BE2C (cell line): ENCODE results near the gene COLQ.
"Not testable (repeated sequence)": the region's sequence is repeated elsewhere in the genome, so short reads cannot be mapped to it uniquely, and the experiment has no call there.

Experiments
- DNase-seq: peaks from one replicate; pipeline ENCODE4 v3.0.0-alpha.2; 2020
- H3K27me3 ChIP-seq: fragments of 250-450 bp; sonication (Bioruptor Pico); 2 replicates; pipeline ENCODE4 v1.5.1; 2020; ENCODE audit warnings: mild to moderate bottlenecking
- H3K36me3 ChIP-seq: fragments of 250-450 bp; sonication (Bioruptor Pico); 2 replicates; pipeline ENCODE4 v1.5.1; 2020; ENCODE audit warnings: mild to moderate bottlenecking
- H3K4me1 ChIP-seq: fragments of 250-450 bp; sonication (Bioruptor Pico); 2 replicates; pipeline ENCODE4 v1.5.1; 2020
- H3K4me3 ChIP-seq: 2 replicates; pipeline ENCODE4 v1.5.1; 2011; ENCODE audit warnings: low read depth, low read length
- H3K9me3 ChIP-seq: fragments of 250-450 bp; sonication (Bioruptor Pico); 2 replicates; pipeline ENCODE4 v1.5.1; 2020
- TF ChIP-seq, protein P1 (sequence below): IDR thresholded peaks from 2 replicates; pipeline ENCODE4 v1.5.1; 2012; ENCODE audit warnings: mild to moderate bottlenecking, low read depth, low read length

The COLQ gene

DNA sequence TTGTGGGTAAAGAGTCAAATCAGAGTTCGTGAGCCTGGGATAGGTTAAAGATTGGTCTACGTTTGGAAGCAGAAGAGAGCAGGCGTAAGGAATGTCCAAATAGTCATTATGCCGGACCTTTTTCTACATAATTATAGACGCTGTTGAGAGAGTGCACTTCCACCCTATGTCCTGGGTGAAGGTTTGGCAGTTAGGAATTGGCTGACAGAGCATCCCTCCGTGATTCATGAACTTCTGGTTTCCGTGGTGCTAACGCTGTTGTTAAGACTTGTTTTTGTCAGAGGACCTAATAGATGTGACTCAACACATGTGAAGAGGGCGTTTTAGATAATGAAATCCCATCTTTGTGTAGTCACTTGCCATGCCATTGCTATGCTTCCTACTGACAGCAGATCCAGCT lies 93.0 kb downstream of the COLQ start:
- no peak for DNase-seq
- H3K4me1 ChIP-seq, result no peaks in the 10 kb centered on the region
- H3K4me3 ChIP-seq, result peak overlapping the region; percentile 87
- TF ChIP-seq, protein P1, sequence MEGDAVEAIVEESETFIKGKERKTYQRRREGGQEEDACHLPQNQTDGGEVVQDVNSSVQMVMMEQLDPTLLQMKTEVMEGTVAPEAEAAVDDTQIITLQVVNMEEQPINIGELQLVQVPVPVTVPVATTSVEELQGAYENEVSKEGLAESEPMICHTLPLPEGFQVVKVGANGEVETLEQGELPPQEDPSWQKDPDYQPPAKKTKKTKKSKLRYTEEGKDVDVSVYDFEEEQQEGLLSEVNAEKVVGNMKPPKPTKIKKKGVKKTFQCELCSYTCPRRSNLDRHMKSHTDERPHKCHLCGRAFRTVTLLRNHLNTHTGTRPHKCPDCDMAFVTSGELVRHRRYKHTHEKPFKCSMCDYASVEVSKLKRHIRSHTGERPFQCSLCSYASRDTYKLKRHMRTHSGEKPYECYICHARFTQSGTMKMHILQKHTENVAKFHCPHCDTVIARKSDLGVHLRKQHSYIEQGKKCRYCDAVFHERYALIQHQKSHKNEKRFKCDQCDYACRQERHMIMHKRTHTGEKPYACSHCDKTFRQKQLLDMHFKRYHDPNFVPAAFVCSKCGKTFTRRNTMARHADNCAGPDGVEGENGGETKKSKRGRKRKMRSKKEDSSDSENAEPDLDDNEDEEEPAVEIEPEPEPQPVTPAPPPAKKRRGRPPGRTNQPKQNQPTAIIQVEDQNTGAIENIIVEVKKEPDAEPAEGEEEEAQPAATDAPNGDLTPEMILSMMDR, result no peak
- H3K9me3 ChIP-seq, result no peaks in the 10 kb centered on the region
- no peaks in the 10 kb centered on the region for H3K27me3 ChIP-seq
- H3K36me3 ChIP-seq, result no peaks in the 10 kb centered on the region

DNA sequence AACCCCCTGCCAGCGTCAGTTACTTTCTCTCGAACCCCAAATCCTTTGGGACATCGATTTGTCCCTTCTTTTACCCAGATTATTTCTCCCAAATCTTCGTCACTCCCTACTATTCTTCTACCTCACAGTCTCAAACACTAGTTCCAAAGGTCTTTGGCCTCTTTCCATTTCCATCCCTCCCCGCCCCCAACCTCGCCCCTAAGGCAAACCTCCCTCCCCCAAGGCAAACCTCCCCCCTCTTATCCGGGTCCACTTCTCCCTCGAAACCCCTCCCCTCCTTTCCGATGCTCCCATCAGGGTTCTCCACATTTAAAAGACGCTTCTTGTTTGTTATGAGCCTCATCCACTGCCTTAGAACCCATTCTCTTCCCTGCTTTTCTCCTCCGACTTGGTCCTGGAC lies 93.5 kb downstream of the COLQ start:
- TF ChIP-seq, protein P1, result no peak
- no peak for DNase-seq
- Histone ChIP-seq H3K9me3 (no peaks in the 10 kb centered on the region), H3K36me3 (no peaks in the 10 kb centered on the region), H3K4me3 (peak overlapping the region; percentile 87), H3K27me3 (no peaks in the 10 kb centered on the region), H3K4me1 (no peaks in the 10 kb centered on the region)

DNA sequence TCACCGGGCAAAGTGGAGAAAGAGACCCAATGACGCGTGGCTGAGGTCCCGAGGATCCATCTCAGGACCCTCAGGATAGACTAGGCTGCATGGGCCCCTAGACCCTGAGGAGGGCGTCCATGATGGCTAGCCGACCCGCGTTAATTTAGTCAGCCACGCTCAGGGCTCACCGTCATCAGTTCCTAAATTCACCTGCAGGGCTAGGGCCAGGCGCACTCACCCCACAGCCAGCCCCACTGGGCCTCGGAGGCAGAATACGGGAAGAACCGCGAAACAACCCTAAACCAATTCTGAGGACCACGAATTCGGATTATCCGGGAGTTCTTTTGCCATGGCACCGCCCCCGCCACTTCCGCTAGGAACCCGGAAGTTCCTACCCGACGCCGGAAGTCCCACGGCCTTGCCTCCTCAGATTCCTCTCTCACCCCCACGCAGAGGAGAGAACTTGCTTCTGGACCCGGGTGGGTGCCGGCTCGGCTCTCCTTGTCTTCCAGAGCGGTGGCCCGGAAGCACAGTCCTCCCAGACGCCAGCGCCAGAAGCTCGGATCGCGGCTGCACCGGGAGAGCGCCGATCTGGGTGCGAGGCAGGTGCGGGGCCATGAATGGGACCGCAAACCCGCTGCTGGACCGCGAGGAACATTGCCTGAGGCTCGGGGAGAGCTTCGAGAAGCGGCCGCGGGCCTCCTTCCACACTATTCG lies 94.2 kb downstream of the COLQ start, which contains the start of the genes EAF1 and METTL6:
Gene EAF1, plus strand, starts transcription at position 417 of the 699 bp plus-strand sequence. Its CDS starts 182 bp downstream, at position 599.
Gene METTL6, minus strand, starts transcription at position 363 of the 699 bp plus-strand sequence. CDS start 1,033 bp downstream, outside the sequence.
- no peaks in the 10 kb centered on the region for H3K4me1 ChIP-seq
- DNase-seq, result peak; percentile 71
- H3K4me3 ChIP-seq, result peak within 1 kb of the TSS; percentile 87
- no peaks in the 10 kb centered on the region for H3K27me3 ChIP-seq
- no peaks in the 10 kb centered on the region for H3K9me3 ChIP-seq
- H3K36me3 ChIP-seq, result no peaks in the 10 kb centered on the region
- TF ChIP-seq, protein P1, result no peak

DNA sequence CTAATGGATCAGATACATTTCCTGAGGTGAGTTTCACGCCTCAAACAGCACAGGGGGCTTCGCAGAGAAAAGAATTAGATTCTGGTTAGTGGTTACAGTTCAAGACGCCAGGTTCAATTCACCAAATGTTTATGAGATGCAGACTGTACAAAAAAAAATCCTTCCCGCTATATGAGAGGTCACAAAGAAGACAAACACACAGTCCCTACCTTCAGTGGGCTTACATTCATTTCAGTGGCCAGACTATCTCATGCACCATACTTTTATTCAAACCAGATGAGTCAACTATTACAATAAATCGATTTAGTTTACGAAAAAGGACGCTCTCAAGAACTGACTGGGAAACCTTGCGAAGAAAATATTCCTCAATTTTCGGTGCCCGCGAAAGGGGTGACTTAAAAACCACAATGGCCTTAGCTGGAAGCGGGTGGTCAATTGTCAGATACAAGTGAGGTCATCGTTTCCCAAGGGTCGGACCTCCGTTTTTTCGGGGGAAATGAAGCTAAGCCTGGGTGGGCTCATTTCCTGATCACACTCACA lies 94.9 kb downstream of the COLQ start:
- Histone ChIP-seq H3K4me1 (no peaks in the 10 kb centered on the region), H3K4me3 (peak overlapping the region; percentile 87), H3K36me3 (no peaks in the 10 kb centered on the region)

DNA sequence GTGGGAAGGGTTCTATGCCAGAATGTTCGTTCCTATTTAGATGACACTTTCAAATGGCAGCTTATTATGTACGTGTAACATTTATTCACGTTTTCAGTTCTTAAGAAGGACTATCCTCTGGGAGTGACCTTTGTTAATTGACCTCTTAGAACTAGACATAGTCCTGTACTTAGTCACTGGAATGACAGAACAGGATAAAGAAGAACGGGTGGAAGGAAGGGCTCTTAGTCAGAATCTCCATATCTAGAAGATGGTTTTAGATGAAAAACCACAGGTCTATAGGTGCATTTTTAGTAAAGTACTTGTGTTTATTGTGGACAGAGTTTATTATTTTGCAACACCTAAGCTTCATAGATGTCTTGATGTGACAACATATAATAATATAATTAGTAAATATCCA lies 100.6 kb downstream of the COLQ start:
- Histone ChIP-seq H3K9me3 (no peaks in the 10 kb centered on the region), H3K4me3 (no peak overlapping the region), H3K36me3 (no peaks in the 10 kb centered on the region), H3K27me3 (no peaks in the 10 kb centered on the region), H3K4me1 (no peaks in the 10 kb centered on the region)
- TF ChIP-seq, protein P1, result no peak
- DNase-seq, result no peak

More for the DNA sequence above, 94.9 kb downstream of the COLQ start:
- Histone ChIP-seq H3K9me3 (no peaks in the 10 kb centered on the region), H3K27me3 (no peaks in the 10 kb centered on the region)
- TF ChIP-seq, protein P1, result no peak
- no peak for DNase-seq

DNA sequence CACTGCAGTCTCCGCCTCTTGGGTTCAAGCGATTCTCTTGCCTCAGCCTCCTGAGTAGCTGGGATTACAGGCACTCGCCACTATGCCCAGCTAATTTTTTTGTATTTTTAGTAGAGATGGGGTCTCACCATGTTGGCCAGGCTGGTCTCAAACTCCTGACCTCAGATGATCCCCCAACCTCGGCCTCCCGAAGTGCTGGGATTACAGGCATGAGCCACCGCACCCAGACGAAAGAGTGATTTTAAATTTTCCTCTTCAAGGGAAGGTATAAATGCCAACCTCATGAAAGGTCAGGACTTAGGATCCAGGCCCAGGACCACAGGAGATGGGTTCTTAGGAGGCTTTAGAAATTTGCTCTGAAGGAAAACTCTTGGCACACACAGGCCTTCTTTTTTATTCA lies 110.5 kb downstream of the COLQ start:
- H3K4me3 ChIP-seq, DNase-seq, H3K4me1 ChIP-seq, H3K36me3 ChIP-seq, H3K27me3 ChIP-seq, H3K9me3 ChIP-seq: not testable (repeated sequence)
